HL-60 (cell line): Measurements from ENCODE around the gene ETHE1.

Experiments used
- POLR2AphosphoS5 ChIP-seq: IDR thresholded peaks from 2 replicates; pipeline ENCODE4 v1.6.1; 2012; ENCODE audit warnings: low read depth
- TF ChIP-seq, protein P1 (sequence below): IDR thresholded peaks from one replicate; pipeline ENCODE4 v1.5.1; 2011; ENCODE audit warnings: low read length, control low read depth, inconsistent platforms; ENCODE audit not compliant: insufficient read depth

DNA sequence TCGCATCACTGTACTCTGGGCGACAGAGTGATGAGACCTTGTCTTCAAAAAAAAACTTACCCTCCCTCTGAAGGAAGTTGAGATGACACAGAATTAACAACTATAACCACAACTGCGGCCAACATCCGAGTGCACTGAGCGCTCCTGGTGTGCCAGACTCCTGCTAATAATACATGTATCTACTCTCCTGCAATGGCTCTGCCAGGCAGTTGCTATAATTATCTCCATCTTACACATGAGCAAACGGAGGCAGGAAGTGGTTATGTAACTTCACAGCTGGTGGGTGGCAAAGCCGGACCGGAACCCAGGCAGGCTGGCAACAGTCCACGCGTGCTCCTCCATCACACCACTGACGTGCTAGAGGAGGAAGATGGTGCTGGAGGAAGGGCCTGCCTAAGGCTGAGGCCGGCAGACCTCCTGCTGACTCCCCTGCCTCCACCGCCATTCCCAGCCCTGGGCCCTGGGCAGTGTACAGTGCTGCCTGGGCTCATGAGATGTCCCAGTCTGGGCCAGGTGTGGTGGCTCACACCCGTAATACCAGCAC is 35.8 kb upstream of the ETHE1 start:
- TF ChIP-seq, protein P1, sequence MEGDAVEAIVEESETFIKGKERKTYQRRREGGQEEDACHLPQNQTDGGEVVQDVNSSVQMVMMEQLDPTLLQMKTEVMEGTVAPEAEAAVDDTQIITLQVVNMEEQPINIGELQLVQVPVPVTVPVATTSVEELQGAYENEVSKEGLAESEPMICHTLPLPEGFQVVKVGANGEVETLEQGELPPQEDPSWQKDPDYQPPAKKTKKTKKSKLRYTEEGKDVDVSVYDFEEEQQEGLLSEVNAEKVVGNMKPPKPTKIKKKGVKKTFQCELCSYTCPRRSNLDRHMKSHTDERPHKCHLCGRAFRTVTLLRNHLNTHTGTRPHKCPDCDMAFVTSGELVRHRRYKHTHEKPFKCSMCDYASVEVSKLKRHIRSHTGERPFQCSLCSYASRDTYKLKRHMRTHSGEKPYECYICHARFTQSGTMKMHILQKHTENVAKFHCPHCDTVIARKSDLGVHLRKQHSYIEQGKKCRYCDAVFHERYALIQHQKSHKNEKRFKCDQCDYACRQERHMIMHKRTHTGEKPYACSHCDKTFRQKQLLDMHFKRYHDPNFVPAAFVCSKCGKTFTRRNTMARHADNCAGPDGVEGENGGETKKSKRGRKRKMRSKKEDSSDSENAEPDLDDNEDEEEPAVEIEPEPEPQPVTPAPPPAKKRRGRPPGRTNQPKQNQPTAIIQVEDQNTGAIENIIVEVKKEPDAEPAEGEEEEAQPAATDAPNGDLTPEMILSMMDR = no peak
- TF ChIP-seq POLR2AphosphoS5 = peak; percentile 97
